ENCODE data around the gene OCEL1.

DNA sequence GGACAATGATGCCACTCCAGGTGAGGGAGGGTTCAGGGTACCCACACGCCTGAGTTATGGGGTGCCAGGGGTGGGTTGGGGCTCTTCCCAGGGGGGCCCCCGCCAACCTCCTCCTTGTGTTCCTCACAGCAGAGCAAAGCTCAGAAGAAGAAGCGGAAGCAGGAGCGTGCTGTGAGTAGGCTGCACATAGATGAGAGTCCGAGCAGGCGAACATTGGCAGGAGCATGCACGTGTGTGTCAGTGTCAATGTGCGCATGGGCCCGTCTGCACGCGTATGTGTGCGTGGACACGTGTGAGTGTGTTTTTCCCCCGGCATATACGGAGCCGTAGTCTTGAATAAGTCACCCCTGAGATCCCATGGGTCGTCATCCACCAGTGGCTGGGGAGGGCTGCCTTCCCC is 23.3 kb upstream of the OCEL1 start:
- TF ChIP-seq POLR2A (IDR thresholded peaks at IDR 0.05) (no peak), CTCF (IDR thresholded peaks at IDR 0.05) (no peak), POLR2AphosphoS5 (IDR thresholded peaks at IDR 0.05; ENCODE audit: insufficient read depth in 1 of 2, low read depth in 1 of 2) (no peak)

Measured in vagina (tissue), 2 donors.